Eye (tissue), 1 donor: Measurements from ENCODE around the gene CNGB1.

Experiments
- DNase-seq: peaks from one replicate; pipeline ENCODE4 v3.0.0-alpha.2; 2015

CNGB1 gene

DNA sequence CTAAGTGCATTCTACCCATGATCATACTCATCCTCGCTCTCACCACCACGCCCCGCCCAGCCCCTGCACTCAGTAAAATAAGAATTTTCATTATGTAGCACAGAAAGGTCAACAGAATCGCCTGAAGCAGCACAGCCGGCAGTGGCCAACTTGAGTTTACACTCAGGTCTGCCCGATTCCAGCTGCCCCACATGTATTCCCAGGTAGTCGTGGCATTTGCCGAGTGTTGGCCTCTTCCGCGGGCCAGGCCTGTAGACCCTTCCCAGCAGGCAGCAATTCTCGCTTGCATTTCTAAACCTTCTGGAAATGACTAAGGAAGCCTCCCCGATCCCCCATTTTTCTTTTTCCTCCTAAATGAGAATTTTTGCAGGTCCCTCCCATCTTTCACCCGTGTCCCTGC is 609 bp downstream of the CNGB1 start:
- DNase-seq, result no peak

DNA sequence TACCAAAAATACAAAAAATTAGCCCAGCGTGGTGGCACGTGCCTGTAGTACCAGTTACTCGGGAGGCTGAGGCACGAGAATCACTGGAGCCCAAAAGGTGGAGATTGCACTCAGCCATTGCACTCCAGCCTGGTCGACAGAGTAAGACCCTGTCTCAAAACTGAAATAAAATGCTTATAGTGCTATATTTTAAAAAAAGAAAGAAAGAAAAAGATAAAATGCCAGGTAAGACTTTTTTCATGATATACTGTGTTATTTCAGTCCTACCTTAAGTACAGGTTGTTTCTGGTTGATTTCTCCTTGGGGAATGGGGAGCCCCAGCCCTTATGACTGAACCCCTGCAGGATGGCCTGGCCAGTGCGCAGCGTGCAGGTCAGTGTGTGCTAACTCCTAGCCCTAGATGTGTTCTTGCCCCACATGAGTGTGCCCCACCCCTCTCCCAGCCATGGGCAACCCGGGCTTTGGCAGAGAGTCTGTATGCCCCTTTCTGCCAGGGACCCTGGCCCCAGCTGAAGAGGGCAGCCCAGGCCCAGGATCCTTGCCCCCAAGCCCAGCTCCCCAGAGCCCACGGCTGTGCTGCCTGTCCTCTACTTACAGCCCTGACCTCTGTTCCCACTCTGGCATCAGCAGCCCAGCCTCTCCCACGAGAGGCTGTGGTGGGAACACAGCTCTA is 1.3 kb downstream of the CNGB1 start:
- no peak for DNase-seq

DNA sequence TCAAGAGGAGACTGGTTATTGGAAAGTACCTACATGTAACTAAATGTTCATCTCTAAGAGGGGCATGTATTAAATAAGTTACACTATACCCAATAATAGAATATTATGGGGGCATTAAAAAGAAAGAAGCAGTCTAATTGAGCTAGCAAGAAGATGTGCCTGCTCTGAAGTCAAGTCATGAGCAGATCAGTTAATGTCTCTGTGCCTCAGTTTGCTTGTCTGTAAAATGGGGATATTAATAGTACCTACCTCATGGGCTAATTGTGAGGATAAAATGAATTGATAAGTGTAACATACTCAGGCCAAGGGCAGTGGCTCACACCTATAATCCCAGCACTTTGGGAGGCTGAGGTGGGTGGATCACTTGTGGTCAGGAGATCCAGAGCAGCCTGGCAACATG is 3.0 kb downstream of the CNGB1 start:
- DNase-seq, result no peak

DNA sequence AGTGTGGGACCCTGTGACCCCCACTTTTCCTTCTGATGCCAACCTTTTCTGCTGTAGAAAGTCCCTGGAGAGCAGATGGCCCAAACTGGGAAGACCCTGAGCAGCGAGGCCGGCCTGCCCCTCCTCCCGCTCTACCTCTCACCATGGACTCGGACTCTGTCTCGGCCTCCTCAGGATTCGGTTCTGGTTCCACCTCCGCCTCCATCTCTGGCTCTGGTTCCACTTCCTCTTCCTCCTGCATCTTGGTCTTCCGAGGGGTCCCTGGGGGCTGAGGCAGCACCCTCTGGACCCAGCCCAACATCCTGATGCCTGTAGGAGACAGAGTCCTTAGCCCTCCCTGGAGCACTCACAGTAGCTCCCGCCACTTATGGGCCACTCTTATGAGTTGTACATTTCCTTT is 3.9 kb downstream of the CNGB1 start:
- DNase-seq, result no peak

DNA sequence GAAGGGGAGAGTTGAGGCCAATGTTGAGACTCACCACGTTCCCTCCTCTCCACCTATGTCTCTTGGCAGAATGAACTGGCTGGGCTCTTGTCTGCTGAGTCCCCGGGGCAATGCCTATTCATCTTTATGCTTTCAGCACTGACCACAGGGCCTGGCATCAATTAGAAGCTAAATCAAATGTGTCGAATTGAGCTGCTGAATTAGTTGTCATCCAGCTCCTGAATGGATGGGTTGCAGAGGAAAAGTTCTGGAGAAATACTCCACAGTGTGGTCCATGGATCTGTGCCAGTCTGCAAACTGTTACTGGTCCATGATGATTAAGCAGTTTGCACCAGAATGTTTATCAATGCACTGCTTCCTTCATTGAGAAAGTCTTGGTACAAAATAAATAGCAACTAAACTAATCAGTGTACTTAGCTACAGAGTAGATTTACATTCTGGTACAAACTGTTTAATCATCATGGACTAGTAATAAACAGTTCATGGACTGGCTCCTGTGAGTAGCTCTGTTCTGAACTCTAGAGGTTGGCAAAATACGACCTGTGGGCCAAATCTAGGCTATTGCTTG is 4.6 kb downstream of the CNGB1 start:
- no peak for DNase-seq

DNA sequence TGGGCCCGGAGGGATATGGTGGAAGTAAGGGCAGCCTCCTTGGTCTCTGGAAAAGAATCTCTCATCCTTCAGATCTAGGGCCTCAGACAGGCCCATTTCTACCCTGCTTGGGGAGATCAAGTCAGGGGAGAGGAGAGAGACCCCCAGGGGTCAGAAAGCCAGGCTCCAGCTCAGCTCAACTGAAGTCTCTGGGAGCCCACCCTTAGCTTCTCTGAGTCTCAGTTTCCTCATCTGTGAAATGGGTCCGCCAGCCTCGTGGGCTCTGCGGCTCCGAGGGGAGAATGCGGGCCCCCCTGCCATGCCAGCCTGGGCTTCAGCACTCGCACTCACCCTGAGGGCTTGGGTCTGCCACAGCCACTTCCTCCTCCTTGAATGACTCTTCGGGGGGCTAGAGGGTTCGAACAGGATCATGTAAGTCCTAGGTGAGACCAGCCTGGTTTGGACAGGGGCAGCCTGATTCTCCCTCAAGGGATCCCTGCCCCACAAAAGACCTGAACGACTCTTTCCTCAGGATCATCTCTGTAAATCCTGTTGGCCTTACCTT is 6.7 kb downstream of the CNGB1 start:
- no peak for DNase-seq

DNA sequence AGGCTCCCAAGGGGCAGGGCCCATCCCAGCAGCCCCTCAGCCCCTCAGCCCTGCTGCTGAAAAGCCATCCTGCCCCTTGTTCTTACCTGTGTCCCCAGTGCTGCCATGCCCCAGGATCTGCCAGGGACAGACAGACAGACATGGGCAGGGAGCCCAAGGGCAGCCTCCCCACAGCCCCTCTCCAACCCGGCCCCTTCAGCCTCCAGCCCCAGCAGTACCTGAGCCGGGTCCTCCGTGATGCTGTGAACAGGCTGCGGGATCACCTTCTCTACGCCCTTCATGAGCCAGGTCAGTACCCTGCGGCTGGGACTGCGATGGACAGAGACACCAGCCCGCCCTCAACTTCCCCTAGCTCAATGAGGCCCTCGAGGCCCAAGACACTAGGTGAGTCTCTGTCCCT is 8.2 kb downstream of the CNGB1 start:
- no peak for DNase-seq

DNA sequence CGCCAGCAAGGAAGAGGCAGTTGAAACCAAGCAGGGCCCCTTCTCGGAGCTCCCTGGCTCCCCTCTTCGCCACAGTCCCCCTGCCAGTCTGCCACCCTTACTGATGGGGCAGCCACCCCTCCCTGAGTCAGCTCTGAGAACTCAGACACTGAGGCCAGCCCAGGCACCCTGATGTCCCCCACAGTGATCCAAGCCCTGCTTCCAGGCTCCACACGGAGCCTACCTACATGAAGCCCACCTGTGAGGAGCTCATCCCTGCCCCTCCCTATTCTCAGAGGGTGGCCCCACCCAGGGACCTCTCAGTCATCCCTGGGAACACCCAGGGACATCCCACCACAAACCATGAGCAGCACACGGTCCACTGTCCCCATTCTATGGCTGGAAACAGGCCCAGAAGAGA is 8.9 kb downstream of the CNGB1 start:
- DNase-seq, result no peak

DNA sequence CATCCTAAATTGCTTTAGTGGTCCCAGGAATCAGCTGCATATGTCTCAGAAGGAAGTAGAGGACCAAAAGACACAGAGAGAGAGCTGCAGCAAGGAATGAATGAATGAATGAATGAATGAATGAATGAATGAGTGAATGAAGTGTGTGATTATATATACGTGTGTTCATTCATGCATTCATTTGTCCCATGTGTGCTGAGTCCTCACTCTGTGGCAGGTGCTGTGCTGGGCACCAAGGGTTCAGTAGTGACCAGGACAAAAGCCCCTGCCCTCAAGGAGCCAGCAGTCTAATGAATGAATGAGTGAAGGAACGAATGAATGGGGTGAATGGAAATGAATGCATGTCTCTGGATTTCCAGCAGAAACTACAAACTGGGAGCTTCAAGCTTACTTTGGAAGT is 9.4 kb downstream of the CNGB1 start:
- no peak for DNase-seq

DNA sequence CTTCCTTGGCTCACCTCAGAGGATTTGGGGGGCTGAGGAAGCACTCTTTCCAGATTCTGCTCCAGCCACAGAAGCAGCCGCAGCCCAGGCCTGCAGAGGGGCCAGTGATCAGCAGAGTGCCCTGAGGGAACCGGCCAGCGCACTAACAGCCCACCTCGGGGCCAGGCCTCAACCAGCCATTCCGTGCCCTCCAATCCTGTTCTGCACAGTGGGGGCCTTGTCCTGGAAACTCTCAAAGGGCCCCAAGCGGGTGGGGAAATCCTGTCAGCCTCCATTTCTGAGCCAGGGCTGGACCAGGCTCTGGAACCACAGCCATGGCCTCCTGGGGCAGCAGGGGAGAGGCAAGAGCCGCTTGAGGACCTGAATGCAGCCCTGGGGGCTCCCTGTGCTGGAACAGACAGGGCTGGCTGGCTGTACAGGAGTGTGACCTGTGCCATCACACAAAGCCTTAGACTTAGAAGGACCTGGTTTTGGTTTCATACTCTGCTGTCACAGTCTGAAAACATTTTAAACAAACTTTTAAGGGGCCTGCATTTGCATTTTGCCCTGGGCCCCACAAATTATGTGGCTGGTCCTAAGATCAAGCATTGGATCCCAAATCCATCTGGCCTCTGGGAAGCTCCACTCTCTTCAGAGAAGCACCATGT is 10.0 kb downstream of the CNGB1 start:
- no peak for DNase-seq

DNA sequence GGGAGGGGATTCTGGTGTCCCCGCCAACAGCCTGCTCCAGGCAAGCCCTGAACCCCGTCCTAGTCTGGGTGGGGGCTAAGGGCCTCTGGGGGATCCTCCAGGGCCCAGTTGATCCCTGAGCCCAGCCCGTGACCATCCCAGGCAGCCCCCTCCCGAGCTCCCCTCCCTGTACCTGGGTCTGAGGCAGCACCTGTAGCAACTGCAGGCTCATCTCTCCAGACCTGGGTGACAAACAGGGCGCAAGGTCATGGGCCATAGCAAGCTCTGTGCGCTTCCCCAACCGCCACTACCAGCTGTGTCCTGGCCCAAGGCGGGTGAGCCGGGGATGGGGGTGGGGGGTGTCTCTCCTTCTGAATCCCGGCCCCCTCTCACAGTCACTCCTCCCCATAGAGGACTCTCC is 10.6 kb downstream of the CNGB1 start:
- no peak for DNase-seq

DNA sequence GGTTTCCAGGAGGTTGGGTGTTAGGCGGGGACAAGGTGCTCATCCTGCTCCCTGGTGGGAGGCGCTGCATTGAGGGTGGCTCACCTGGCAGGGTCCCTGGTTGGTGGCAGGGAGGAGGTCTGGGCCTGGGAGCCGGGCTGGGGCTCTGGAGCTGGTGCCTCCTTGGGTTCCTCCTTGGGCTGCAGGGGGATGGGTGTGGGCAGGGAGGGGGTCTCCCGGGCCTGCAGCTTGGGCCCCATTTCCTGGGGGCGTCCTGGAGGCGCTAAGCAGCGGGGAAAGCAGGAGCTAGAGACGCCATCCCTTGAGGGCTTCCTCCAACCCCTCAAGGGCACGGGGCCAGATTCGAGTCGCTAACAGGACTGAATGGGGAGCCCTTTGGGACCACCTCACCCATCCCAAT is 11.1 kb downstream of the CNGB1 start:
- DNase-seq, result no peak

DNA sequence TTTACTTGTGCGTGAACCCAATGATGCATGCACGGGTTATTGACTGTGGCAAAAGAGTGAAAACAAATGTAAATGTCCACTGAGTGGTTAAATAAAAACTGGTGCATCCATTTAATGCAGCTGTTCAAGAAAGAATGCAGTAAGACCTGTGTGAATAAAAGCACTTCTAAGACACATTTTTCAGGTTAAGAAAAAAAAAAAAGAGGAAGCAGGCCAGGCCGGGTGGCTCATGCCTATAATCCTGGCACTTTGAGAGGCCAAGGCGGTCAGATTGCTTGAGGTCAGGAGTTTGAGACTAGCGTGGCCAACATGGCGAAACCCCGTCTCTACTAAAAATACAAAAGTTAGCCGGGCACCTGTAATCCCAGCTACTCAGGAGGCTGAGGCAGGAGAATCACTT is 11.8 kb downstream of the CNGB1 start:
- no peak for DNase-seq

DNA sequence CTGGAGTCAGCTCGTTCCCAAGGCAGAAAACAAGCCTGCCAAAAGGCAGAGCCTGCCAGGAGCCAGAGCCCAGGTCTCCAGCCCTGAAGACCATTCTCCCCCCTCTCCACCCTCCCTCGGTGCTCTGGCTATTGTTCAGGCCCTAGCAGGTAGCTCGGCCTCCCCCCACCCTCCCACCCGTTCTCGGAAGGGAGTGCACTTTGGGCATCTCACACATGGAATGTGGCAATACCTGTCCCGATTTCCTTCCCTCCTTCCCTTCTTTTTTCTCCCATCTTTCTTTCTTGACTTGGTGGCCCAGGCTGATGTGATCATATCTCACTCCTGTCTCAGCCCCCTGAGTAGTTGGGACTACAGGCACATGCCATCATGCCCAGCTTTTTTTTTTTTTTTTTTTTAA is 12.4 kb downstream of the CNGB1 start:
- DNase-seq, result no peak

DNA sequence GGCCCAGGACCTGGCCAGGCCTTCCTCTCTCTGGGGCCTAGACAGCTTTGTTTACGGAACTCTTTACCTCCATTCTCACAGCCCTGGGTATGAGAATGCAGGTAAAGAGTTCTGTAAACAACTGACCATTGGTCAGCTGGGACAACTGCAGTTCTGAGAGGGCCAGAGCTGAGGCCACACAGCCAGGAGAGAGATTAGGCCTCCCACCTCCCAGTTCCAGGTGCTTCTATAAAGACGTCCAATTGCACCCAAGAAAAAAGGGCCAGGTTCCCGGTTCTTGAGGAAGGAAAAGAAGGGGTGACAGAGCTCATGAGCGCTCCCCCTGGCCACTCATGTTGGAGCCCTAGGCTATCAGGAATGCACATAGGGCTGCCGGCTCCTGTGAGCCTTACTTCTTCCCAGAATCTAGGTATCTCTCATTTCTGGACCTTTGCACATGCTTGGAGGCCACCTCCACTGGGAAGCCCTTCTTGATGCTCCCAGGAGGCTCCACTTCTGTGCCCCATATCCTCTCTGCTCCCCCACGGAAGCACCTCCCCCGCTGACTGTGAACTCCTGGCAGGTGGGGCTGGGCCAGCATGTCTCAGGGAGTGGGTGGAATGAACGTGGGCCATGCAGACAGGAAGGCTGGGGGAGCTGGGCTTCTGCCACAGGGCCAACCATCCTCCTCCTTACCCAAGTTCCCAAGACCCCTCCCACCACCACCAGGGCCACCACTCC is 13.1 kb downstream of the CNGB1 start:
- DNase-seq, result no peak

DNA sequence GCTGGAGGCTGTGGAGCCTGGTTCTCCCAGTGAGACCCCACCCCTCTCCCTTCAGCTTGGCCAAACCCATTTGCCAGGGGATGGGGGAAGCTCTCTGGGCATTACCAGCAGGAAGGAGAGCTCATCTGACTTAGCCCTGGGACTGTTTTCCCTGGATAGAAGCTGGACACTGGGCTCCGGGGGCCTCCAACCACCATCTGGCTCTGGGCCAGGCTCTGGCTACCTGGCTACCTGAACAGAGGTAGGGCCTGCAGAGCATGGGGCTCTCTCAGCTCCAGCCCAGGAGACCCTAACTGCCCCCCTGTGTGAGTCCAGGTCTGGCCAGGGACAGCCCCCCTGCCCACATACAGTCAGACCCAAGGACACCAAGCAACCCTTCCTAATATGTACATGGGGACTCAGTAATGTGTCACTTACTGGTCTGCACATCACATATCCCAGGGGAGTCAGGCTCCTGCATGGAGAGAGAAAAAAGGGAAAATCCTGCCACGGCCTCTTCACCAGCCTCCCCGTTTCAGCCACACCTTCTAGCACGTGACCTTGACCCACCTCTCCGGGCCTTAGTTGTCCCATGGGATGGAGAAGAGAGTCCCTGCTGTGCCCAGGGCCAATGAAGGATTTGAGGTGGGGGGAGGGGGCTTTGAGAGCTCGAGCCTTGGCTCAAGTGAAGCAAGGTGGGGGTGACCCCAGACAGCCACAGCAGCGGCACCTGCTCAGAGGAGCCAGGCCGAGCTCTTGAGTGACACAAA is 13.8 kb downstream of the CNGB1 start:
- no peak for DNase-seq

DNA sequence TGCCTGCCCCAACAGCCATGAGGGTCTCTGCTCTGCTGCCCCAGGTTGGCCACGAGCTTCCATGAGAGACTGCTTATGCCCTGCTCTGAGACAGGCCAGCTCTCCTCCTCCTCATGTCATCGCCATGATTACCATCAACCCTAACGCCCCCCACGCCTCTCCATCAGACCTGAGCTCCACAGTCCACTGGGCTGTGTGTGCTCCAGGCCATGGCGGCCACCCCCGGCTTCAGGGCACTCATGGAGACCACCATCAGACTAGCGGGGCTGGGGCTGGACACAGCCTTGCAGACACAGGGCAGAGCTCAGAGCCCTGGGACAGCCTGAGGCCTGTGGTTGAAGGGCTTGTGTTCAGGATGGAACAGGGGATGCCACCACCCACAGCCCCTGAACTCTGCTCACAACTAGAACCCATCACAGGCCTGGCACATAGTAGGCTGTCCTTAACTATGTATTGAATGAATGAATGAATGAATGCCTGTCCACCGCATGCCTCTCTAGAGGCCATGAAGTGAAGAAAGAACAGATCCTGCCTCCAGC is 14.6 kb downstream of the CNGB1 start:
- no peak for DNase-seq

DNA sequence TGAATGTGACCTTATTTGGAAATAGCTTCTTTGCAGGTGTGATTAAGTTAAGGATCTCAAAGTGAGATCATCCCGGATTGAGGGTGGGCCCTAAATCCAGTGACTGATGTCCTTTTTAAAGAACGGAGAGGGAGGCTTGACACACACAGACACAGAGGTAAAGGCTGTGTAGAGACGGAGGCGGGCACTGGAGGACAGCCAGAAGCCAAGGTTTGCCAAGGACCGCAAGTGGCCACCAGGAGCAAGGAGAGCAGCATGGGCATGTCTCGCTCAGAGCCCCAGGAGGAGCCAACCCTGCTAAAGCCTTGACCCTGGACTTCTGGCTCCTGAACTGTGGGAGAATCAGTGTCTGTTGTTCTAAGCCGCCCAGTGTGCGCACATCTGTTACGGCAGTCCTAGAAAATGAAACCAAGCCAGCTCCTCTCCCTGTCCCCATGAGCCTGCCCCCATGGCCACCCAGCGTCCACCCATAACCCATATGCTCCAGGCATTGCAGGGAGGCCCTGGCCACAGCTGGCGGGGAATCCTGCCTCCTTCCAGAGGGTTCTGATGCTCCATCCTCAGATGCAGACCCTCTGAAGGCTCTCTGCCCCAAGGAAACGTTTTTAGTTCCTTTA is 15.2 kb downstream of the CNGB1 start:
- no peak for DNase-seq

DNA sequence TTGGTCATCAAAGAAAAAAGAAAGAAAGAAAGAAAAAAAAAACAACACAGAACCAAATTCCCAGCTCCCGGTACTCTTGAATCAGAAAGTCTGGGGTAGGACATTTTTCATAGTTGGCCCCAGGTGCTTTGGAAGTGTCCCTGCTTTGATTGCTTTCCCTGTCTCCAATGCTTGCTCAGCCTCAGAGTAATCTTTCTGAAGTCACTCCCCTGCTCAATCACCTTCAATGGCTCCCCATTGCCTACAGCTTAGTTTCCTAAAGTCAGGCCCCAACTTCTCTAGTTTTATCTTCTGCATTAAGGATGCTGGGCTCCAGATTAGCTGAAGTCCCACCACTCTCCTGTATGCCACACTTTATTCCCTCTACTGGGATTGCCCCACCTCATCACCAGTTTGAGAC is 17.1 kb downstream of the CNGB1 start:
- DNase-seq, result no peak

DNA sequence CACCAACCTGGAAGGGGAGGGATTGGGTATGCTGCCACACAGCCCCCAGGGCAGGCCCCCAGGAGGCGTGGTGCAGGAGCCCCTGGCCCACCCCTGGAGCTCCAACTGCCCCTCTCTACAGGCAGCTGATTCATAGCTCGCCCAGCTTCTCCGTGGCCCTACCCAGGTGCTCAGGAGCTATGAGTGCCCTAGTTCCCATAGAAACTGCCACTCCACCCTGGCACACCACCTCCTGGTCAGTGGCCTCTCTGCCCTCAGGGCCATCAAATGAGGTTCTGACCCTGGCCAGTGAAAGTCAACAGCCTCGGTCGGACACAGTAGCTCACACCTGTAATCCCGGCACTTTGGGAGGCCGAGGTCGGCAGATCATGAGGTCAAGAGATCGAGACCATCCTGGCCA is 18.0 kb downstream of the CNGB1 start:
- DNase-seq, result no peak

DNA sequence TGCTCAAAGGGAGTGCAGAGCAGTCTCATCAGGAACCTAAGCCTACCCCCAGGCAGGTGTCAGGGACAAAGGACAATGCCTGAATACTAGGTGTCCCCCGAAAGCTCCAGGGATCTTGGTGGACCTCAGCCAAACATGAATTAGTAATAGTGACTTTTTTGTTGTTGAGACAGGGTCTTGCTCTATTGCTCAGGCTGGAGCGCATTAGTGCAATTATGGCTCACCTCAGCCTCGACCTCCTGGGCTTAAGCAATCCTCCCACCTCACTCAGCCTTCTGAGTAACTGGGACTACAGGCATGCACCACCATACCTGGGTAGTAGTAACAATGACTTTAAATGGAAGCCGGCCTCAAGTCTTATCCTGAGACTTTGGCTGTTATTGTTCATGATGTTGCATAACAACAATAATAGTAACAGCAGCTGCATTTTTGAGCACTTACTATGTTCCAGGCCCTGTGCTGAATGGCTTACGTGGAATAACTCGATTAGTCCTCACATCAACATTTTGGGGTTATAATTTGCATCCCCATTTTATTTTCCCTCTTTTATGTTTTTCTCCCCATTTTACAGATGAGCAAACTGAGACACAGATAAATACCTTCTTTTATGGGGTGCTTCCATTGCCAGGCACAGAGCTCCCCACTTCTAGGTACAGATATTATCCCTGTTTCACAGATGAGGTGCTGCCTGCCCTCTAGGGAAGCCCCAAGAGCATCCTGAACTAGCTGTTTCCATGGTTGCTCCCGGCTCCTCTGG is 19.5 kb downstream of the CNGB1 start:
- no peak for DNase-seq

DNA sequence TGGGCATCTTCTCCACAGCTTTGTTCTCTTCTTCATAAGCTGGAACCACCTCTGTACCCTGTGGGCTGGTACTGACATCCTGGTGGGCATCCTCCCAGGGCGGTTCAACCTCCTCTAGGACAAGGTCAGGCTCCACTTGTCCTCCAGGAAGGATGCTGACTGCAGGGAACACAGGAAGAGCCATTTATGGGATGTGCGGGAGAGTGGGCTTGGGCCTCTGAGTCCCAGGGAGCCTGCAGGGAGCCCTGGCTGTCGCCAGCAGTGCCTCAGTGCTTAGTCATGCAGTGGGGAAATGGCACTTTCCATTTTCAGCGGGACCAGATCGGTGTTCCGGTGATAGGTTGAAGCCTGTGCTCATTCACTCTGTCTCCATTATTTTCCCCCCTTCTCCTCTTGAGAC is 20.5 kb downstream of the CNGB1 start:
- no peak for DNase-seq
